ENCODE data around the gene DYRK1A. TPM values are rescaled to one million over a fixed set of nuclear protein-coding genes. Genes with fewer than 3 reads are reported as not detected.

DYRK1A gene
- total RNA-seq, 1 donor from 2014 or later = 50.3 TPM

DNA sequence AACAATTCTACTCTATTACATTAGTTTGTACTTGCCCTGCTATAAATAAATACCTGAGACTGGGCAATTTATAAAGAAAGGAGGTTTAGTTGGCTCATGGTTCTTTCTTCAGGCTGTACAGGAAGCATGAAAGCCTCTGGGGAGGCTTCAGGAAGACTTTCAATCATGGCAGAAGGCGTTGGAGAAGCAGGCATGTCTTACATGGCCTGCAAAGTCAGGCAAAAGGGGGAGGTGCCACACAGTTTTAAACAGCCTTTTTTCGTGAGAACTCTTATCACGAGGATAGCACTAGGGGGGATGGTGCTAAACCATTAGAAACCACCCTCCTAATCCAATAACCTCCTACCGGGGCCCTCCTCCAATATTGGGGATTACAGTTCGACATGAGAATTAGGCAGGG is 102.9 kb downstream of the DYRK1A start:
- Mint-ChIP-seq H3K27me3 (ENCODE audit: low read depth) (no peaks in the 10 kb centered on the region), H3K9me3 (ENCODE audit: low read depth) (no peaks in the 10 kb centered on the region), H3K4me1 (ENCODE audit: low read depth) (peaks cover 19% of the 10 kb centered on the region), H3K36me3 (ENCODE audit: low read depth) (peaks cover 2% of the 10 kb centered on the region), H3K4me3 (ENCODE audit: unreplicated experiment) (no peak overlapping the region), H3K27ac (ENCODE audit: unreplicated experiment) (no peak overlapping the region)
- TF ChIP-seq, protein P1, sequence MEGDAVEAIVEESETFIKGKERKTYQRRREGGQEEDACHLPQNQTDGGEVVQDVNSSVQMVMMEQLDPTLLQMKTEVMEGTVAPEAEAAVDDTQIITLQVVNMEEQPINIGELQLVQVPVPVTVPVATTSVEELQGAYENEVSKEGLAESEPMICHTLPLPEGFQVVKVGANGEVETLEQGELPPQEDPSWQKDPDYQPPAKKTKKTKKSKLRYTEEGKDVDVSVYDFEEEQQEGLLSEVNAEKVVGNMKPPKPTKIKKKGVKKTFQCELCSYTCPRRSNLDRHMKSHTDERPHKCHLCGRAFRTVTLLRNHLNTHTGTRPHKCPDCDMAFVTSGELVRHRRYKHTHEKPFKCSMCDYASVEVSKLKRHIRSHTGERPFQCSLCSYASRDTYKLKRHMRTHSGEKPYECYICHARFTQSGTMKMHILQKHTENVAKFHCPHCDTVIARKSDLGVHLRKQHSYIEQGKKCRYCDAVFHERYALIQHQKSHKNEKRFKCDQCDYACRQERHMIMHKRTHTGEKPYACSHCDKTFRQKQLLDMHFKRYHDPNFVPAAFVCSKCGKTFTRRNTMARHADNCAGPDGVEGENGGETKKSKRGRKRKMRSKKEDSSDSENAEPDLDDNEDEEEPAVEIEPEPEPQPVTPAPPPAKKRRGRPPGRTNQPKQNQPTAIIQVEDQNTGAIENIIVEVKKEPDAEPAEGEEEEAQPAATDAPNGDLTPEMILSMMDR (IDR thresholded peaks at IDR 0.05) = no peak
- no peak for DNase-seq (ENCODE audit: low spot score)

DNA sequence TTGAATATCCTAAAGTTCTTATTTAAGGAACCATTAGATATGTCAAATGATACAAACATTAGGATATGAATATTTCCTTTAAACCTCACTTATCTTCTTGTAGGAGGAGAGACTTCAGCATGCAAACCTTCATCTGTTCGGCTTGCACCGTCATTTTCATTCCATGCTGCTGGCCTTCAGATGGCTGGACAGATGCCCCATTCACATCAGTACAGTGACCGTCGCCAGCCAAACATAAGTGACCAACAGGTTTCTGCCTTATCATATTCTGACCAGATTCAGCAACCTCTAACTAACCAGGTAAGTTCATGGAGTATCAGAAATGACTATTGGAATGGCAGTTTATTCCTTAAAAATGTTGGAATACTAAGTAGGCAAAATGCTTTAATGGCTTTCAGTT is 106.0 kb downstream of the DYRK1A start:
- TF ChIP-seq, protein P1 (IDR thresholded peaks at IDR 0.05) = no peak
- Mint-ChIP-seq H3K36me3 (ENCODE audit: low read depth) (peaks cover 2% of the 10 kb centered on the region), H3K27ac (ENCODE audit: unreplicated experiment) (no peak overlapping the region), H3K9me3 (ENCODE audit: low read depth) (no peaks in the 10 kb centered on the region), H3K4me1 (ENCODE audit: low read depth) (peaks cover 34% of the 10 kb centered on the region), H3K27me3 (ENCODE audit: low read depth) (no peaks in the 10 kb centered on the region), H3K4me3 (ENCODE audit: unreplicated experiment) (no peak overlapping the region)
- DNase-seq (ENCODE audit: low spot score) = no peak

DNA sequence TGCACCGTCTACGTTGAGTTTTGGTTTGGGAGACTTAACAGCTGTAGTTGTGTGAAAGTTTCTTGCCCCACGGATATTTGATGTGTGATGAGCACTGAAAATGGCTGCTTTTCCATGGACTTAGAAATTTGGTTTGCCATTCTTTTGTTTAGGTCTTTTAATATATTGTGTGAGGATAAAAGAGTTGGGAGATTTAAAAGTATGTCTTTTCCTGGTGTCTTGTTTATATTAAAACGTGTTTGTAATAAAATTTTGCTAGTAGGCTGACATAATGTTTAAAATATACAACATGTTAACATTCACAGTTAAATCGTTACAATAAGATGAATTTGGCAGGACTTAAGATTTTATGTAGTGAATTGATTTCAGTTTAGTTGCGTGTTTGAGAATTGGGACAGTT is 106.9 kb downstream of the DYRK1A start:
- peaks cover 37% of the 10 kb centered on the region for H3K4me1 Mint-ChIP-seq (ENCODE audit: low read depth)
- no peaks in the 10 kb centered on the region for H3K27me3 Mint-ChIP-seq (ENCODE audit: low read depth)
- TF ChIP-seq, protein P1 (IDR thresholded peaks at IDR 0.05) = no peak
- no peaks in the 10 kb centered on the region for H3K9me3 Mint-ChIP-seq (ENCODE audit: low read depth)
- H3K4me3 Mint-ChIP-seq (ENCODE audit: unreplicated experiment) = no peak overlapping the region
- no peak for DNase-seq (ENCODE audit: low spot score)
- peaks cover 2% of the 10 kb centered on the region for H3K36me3 Mint-ChIP-seq (ENCODE audit: low read depth)
- H3K27ac Mint-ChIP-seq (ENCODE audit: unreplicated experiment) = no peak overlapping the region

DNA sequence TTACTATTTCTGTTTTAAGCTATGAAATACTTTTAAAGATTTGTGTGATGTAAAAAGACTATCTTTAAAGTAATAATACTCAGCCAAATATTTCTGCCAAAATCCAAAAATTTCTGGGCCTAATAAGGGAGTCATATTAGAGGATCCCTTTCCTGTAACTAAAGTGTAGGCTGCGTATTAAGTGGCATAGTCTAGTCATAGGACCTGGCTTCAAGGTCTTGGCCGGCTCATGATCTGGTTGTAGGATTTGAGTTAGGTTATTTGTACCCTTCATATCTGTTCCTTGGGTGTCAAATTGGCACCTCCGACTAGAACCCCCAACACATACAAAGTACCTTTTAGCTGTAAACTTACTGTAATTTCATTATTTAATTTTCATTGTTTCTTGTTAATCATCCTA is 107.8 kb downstream of the DYRK1A start:
- TF ChIP-seq, protein P1 (IDR thresholded peaks at IDR 0.05) = no peak
- DNase-seq (ENCODE audit: low spot score) = no peak
- H3K9me3 Mint-ChIP-seq (ENCODE audit: low read depth) = no peaks in the 10 kb centered on the region
- peaks cover 2% of the 10 kb centered on the region for H3K36me3 Mint-ChIP-seq (ENCODE audit: low read depth)
- H3K27ac Mint-ChIP-seq (ENCODE audit: unreplicated experiment) = peak overlapping the region; percentile 29
- no peaks in the 10 kb centered on the region for H3K27me3 Mint-ChIP-seq (ENCODE audit: low read depth)
- no peak overlapping the region for H3K4me3 Mint-ChIP-seq (ENCODE audit: unreplicated experiment)
- peaks cover 37% of the 10 kb centered on the region for H3K4me1 Mint-ChIP-seq (ENCODE audit: low read depth)

DNA sequence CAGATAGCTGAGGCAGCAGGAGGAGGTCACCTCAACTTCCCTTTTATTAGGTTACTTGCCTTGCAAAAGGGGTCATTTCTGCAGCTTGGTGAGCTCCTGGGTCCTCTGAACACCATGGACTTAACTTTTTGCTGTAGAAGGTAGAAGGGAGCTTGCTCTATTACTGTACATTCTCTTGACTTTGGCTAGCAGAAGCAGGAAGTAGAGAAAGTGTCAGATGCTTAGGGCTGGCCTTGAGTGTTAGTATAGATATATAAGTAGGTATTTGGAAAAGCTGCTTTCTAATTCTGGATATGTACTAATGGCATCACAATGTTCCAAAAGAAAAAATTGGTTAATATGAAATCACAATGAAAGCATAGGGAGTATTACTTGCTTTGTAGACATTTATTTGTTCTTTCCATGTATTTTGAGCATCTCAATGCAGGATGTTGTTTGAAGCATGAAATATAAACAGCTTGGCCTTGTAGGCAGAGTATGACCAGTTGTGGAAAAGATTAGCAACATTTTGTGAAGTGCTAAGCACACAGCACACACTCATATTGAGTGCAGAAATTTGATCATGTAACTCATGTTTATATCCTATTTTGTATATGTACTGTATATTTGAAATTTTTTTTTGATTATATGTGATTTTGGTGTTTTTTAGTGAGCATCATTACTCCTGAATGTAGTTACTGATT is 108.8 kb downstream of the DYRK1A start:
- TF ChIP-seq, protein P1 (IDR thresholded peaks at IDR 0.05) = no peak
- Mint-ChIP-seq H3K27me3 (ENCODE audit: low read depth) (no peaks in the 10 kb centered on the region), H3K4me3 (ENCODE audit: unreplicated experiment) (no peak overlapping the region), H3K9me3 (ENCODE audit: low read depth) (no peaks in the 10 kb centered on the region), H3K4me1 (ENCODE audit: low read depth) (peaks cover 37% of the 10 kb centered on the region), H3K27ac (ENCODE audit: unreplicated experiment) (peak overlapping the region; percentile 29), H3K36me3 (ENCODE audit: low read depth) (peaks cover 2% of the 10 kb centered on the region)
- DNase-seq (ENCODE audit: low spot score) = no peak
